HL-60 (cell line): ENCODE results near the gene ELOVL6.

Experiments
- POLR2AphosphoS5 ChIP-seq: IDR thresholded peaks from 2 replicates; pipeline ENCODE4 v1.6.1; 2012; ENCODE audit warnings: low read depth
- TF ChIP-seq, protein P1 (sequence below): IDR thresholded peaks from one replicate; pipeline ENCODE4 v1.5.1; 2011; ENCODE audit warnings: low read length, control low read depth, inconsistent platforms; ENCODE audit not compliant: insufficient read depth
- TF ChIP-seq, protein P2 (sequence below): IDR thresholded peaks from 2 replicates; pipeline ENCODE4 v1.6.1; 2012; ENCODE audit warnings: low read depth; ENCODE audit not compliant: insufficient replicate concordance

DNA sequence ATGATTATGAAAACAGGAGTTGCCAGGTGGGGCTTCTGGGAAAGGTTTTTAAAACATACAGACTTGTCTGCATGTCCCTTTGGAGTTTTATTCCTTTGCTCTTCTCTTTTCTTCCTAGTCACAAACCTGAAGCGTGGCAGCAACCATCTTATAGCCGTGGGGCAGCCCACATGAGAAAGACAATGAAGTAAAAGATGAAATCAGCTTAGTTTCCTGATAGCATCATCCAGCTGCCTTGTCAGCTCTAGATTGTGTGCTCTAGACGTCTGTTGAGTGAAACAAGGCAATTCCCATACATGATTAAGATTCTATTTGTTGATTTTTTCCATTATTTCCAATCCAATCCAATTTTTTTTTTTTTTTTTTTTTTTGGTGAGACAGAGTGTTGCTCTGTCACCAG, 68.9 kb downstream of the ELOVL6 start:
- TF ChIP-seq, protein P1, sequence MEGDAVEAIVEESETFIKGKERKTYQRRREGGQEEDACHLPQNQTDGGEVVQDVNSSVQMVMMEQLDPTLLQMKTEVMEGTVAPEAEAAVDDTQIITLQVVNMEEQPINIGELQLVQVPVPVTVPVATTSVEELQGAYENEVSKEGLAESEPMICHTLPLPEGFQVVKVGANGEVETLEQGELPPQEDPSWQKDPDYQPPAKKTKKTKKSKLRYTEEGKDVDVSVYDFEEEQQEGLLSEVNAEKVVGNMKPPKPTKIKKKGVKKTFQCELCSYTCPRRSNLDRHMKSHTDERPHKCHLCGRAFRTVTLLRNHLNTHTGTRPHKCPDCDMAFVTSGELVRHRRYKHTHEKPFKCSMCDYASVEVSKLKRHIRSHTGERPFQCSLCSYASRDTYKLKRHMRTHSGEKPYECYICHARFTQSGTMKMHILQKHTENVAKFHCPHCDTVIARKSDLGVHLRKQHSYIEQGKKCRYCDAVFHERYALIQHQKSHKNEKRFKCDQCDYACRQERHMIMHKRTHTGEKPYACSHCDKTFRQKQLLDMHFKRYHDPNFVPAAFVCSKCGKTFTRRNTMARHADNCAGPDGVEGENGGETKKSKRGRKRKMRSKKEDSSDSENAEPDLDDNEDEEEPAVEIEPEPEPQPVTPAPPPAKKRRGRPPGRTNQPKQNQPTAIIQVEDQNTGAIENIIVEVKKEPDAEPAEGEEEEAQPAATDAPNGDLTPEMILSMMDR: no peak
- no peak for TF ChIP-seq POLR2AphosphoS5
- TF ChIP-seq, protein P2, sequence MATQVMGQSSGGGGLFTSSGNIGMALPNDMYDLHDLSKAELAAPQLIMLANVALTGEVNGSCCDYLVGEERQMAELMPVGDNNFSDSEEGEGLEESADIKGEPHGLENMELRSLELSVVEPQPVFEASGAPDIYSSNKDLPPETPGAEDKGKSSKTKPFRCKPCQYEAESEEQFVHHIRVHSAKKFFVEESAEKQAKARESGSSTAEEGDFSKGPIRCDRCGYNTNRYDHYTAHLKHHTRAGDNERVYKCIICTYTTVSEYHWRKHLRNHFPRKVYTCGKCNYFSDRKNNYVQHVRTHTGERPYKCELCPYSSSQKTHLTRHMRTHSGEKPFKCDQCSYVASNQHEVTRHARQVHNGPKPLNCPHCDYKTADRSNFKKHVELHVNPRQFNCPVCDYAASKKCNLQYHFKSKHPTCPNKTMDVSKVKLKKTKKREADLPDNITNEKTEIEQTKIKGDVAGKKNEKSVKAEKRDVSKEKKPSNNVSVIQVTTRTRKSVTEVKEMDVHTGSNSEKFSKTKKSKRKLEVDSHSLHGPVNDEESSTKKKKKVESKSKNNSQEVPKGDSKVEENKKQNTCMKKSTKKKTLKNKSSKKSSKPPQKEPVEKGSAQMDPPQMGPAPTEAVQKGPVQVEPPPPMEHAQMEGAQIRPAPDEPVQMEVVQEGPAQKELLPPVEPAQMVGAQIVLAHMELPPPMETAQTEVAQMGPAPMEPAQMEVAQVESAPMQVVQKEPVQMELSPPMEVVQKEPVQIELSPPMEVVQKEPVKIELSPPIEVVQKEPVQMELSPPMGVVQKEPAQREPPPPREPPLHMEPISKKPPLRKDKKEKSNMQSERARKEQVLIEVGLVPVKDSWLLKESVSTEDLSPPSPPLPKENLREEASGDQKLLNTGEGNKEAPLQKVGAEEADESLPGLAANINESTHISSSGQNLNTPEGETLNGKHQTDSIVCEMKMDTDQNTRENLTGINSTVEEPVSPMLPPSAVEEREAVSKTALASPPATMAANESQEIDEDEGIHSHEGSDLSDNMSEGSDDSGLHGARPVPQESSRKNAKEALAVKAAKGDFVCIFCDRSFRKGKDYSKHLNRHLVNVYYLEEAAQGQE: no peak
